RWPE1 (cell line): ENCODE measurements around the gene NOP53.
A peak's percentile ranks its signal among the peaks of the same experiment; 100 is the strongest.
"Not testable (repeated sequence)": the region's sequence is repeated elsewhere in the genome, so short reads cannot be mapped to it uniquely, and the experiment has no call there.

Experiments used
- CTCF ChIA-PET: fragments of 350-600 bp; sonication (Branson Sonifier 250); formaldehyde crosslinking; extraction: SDS; loops from one replicate; lab custom pipeline; 2021; lab: Yijun Ruan, JAX
- POLR2A ChIA-PET: fragments of 400-600 bp; formaldehyde crosslinking; extraction: SDS; loops from one replicate; lab custom pipeline; 2020; ENCODE audit warnings: antibody characterized with exemption; ENCODE audit not compliant: low non-redundant PET; lab: Yijun Ruan, JAX
- DNase-seq: peaks from one replicate; pipeline ENCODE4 v3.0.0; 2012; ENCODE audit warnings: low spot score
- H3K27ac ChIP-seq: fragments of 450-650 bp; 2 replicates; pipeline ENCODE4 v1.5.1; 2017
- CTCF ChIP-seq: fragments of 450-650 bp; conservative IDR thresholded peaks from 2 replicates; pipeline ENCODE4 v1.5.1; 2017; ENCODE audit warnings: low read depth, mild to moderate bottlenecking

Gene NOP53

DNA sequence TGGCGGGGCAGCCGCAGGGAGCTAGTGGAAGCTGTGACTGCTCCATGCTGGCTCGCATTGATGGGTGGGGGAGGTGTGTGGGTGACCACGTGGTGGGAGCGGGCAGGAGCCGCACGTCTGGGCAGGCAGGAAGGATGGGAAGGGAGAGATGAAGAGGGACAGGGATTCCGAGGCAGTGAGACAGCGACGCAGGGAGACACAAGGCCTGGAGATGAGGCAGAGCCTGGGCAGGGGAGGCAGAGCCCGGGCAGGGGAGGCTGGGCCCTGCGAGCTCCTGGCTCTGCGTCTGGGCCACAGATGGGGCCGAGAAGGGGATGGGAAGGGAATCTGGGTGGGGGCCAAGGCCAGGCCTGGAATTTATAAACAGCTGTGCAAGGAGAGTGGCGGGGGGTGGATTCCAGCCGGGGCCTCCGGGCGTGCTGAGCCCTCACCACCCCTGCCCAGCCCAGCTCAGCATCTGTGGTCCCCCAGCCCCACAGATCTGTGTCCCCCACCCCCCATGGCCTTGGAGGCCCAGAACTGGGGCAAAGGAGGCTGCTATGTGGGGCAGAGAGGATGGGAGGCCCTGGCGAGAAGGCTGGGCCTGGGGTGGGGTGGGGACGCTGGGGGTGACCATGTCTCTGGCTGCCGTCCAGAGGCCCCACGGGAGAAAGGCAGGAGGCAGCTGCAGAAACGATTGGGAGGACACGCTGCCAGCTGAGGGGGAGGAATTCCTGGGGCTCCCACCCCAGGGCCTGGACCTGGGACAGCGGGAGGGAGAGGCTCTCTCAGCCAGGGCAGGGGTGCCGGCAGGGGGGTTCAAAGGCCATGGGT is 26.1 kb upstream of the NOP53 start:
- DNase-seq: peak; percentile 90
- POLR2A ChIA-PET: interaction anchor here (0.8 kb wide), 1 partner anchor 22 kb away, joined by 3 read pairs; no protein-coding TSS in a partner anchor
- CTCF ChIA-PET: interaction anchor here (0.6 to 1.2 kb wide), 3 partner anchors 24 to 283 kb away, joined by 3 to 5 read pairs (median 3); no protein-coding TSS in a partner anchor
- no peak for TF ChIP-seq CTCF
- H3K27ac ChIP-seq: peak overlapping the region; percentile 99

- no peak for TF ChIP-seq CTCF
- peak overlapping the region; percentile 99 for H3K27ac ChIP-seq
- no peak for DNase-seq
- CTCF ChIA-PET: no interaction called here
- POLR2A ChIA-PET: interaction anchor here (0.7 kb wide), 1 partner anchor 23 kb away, joined by 3 read pairs; no protein-coding TSS in a partner anchor
These were observed 24.5 kb upstream of the NOP53 start for GRCh38 chr19:47720669-47721422.

DNA sequence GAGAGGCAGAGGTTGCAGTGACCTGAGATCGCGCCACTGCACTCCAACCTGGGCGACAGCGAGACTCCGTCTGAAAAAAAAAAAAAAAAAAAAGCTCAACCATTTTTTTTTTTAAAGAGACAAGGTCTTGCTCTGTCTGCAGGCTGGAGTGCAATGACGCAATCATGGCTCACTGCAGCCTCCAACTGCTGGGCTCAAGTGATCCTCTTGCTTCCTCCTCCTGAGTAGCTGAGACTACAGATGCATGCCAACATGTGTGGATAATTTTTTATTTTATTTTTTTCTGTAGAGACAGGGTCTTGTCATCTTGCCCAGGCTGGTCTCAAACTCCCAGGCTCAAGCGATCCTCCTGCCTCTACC is 21.8 kb upstream of the NOP53 start:
- DNase-seq: no peak
- no peak for TF ChIP-seq CTCF
- POLR2A ChIA-PET: interaction anchor here (0.6 to 0.8 kb wide), 3 partner anchors 12 to 229 kb away, joined by 3 to 5 read pairs (median 3); no protein-coding TSS in a partner anchor
- CTCF ChIA-PET: interaction anchor here (0.6 to 2.6 kb wide), 4 partner anchors 9 to 169 kb away, joined by 3 to 16 read pairs (median 6); partner anchors contain the start of gene EHD2
- peak overlapping the region; percentile 99 for H3K27ac ChIP-seq

- ChIA-PET CTCF (interaction anchor here (0.6 to 1.2 kb wide), 2 partner anchors 13 to 101 kb away, joined by 3 read pairs; no protein-coding TSS in a partner anchor), POLR2A (no interaction called here)
- peak overlapping the region; percentile 99 for H3K27ac ChIP-seq
- TF ChIP-seq CTCF: no peak
- peak; percentile 78 for DNase-seq
These were observed 19.5 kb upstream of the NOP53 start for GRCh38 chr19:47725759-47726401.

- ChIA-PET POLR2A (no interaction called here), CTCF (interaction anchor here (1.2 kb wide), 1 partner anchor 14 kb away, joined by 3 read pairs; no protein-coding TSS in a partner anchor)
- H3K27ac ChIP-seq: peak overlapping the region; percentile 99
- no peak for TF ChIP-seq CTCF
- DNase-seq: no peak
These were observed 18.9 kb upstream of the NOP53 start for GRCh38 chr19:47726467-47726866.

DNA sequence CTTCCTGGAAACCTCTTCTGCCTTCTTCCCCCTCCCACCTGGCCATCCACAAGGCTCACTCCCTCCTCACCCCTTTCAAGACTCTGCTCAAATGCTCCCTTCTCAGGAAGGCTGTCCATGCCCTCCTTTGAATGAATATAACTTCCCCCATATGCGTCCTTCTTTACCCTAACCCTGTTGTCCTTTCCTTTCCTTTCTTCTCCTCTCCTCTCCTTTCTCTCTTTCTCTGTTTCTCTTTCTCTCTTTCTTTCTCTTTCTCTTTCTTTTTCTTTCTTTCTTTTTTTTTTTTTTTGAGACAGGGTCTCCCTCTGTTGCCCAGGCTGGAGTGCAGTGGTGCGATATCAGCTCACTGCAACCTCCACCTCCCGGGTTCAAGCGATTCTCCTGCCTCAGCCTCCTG is 17.1 kb upstream of the NOP53 start:
- CTCF ChIA-PET, DNase-seq, POLR2A ChIA-PET: not testable (repeated sequence)
- peak overlapping the region; percentile 99 for H3K27ac ChIP-seq
